ENCODE data around the gene FMN2.

The FMN2 gene

DNA sequence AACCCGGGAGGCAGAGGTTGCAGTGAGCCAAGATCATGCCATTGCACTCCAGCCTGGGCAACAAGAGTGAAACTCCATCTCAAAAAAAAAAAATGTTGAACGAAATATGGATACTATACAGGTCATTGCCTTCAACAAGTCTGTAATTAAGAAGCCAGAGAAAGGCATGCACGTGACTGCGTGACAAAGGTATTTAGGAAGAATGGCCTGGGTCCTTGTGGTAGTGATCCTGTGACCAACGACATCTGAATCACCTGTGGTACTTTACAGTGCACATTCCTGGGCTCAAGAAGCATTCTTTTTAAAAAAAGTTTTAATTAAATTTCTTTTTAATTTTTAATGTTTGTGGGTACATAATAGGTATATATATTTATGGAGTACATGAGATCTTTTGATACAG is 405.3 kb downstream of the FMN2 start:
- Mint-ChIP-seq H3K4me3 (no peak overlapping the region), H3K4me1 (peaks cover 5% of the 10 kb centered on the region), H3K27ac (no peak overlapping the region), H3K36me3 (ENCODE audit: low read depth) (no peaks in the 10 kb centered on the region), H3K27me3 (ENCODE audit: low read depth, poor library complexity) (peaks cover 13% of the 10 kb centered on the region), H3K9me3 (peaks cover 3% of the 10 kb centered on the region)
- TF ChIP-seq, protein P1, sequence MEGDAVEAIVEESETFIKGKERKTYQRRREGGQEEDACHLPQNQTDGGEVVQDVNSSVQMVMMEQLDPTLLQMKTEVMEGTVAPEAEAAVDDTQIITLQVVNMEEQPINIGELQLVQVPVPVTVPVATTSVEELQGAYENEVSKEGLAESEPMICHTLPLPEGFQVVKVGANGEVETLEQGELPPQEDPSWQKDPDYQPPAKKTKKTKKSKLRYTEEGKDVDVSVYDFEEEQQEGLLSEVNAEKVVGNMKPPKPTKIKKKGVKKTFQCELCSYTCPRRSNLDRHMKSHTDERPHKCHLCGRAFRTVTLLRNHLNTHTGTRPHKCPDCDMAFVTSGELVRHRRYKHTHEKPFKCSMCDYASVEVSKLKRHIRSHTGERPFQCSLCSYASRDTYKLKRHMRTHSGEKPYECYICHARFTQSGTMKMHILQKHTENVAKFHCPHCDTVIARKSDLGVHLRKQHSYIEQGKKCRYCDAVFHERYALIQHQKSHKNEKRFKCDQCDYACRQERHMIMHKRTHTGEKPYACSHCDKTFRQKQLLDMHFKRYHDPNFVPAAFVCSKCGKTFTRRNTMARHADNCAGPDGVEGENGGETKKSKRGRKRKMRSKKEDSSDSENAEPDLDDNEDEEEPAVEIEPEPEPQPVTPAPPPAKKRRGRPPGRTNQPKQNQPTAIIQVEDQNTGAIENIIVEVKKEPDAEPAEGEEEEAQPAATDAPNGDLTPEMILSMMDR (IDR thresholded peaks at IDR 0.05): no peak
- no peak for DNase-seq

DNA sequence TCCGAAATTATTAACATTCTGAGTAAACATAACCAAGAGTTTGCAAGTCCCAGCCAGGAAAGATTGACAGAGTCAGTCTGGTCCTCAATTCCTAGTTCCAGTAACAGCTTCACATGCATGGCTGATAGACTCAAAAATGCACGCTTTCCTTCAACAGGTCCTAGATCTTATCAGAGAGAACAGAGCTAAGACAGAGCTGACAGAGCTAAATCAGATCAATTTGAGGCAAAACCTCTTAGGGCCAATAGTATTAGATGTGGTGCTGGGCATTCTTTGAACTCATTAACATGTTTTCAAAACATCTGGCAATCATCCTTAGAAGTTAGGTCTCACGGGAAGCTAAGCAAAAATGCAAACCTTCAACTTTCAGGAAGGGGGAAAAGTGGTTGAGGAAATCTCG is 406.2 kb downstream of the FMN2 start:
- H3K27me3 Mint-ChIP-seq (ENCODE audit: low read depth, poor library complexity): peaks cover 6% of the 10 kb centered on the region
- H3K4me3 Mint-ChIP-seq: no peak overlapping the region
- peaks cover 3% of the 10 kb centered on the region for H3K9me3 Mint-ChIP-seq
- TF ChIP-seq, protein P1 (IDR thresholded peaks at IDR 0.05): no peak
- peaks cover 5% of the 10 kb centered on the region for H3K4me1 Mint-ChIP-seq
- no peak for DNase-seq
- H3K36me3 Mint-ChIP-seq (ENCODE audit: low read depth): no peaks in the 10 kb centered on the region
- no peak overlapping the region for H3K27ac Mint-ChIP-seq

- Mint-ChIP-seq H3K27me3 (ENCODE audit: low read depth, poor library complexity) (peaks cover 5% of the 10 kb centered on the region), H3K9me3 (peaks cover 3% of the 10 kb centered on the region), H3K36me3 (ENCODE audit: low read depth) (no peaks in the 10 kb centered on the region), H3K4me1 (peaks cover 5% of the 10 kb centered on the region), H3K4me3 (no peak overlapping the region), H3K27ac (no peak overlapping the region)
- DNase-seq: no peak
- TF ChIP-seq, protein P1 (IDR thresholded peaks at IDR 0.05): no peak
These were observed 406.7 kb downstream of the FMN2 start for GRCh38 chr1:240498335-240498734.

- H3K36me3 Mint-ChIP-seq (ENCODE audit: low read depth): no peaks in the 10 kb centered on the region
- H3K27ac Mint-ChIP-seq: no peak overlapping the region
- no peaks in the 10 kb centered on the region for H3K27me3 Mint-ChIP-seq (ENCODE audit: low read depth, poor library complexity)
- no peak for DNase-seq
- H3K4me1 Mint-ChIP-seq: peaks cover 5% of the 10 kb centered on the region
- peaks cover 2% of the 10 kb centered on the region for H3K9me3 Mint-ChIP-seq
- H3K4me3 Mint-ChIP-seq: no peak overlapping the region
- TF ChIP-seq, protein P1 (IDR thresholded peaks at IDR 0.05): no peak
These were observed 407.3 kb downstream of the FMN2 start for GRCh38 chr1:240499012-240499411.

DNA sequence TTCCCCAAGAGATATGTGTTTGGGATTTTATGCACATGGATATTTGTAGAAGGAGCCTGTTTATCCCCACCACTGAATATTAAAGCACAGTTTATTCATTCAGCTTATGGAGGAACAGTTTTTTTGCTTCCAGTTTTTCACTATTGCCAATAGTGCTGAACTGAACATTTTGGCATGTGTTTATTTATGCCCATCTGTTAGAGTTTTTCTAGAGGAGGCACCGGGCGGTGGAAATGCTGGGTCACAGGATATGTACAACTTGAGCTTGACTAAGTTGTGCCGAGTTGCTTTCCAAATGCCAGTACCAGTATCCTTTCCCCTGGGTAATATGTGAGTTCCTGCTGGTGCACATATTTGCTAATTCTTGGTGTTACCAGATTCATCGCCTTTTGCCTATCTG is 409.0 kb downstream of the FMN2 start:
- Mint-ChIP-seq H3K27ac (no peak overlapping the region), H3K4me1 (peaks cover 5% of the 10 kb centered on the region), H3K4me3 (no peak overlapping the region), H3K27me3 (ENCODE audit: low read depth, poor library complexity) (no peaks in the 10 kb centered on the region), H3K9me3 (no peaks in the 10 kb centered on the region), H3K36me3 (ENCODE audit: low read depth) (no peaks in the 10 kb centered on the region)
- TF ChIP-seq, protein P1 (IDR thresholded peaks at IDR 0.05): no peak
- DNase-seq: no peak

DNA sequence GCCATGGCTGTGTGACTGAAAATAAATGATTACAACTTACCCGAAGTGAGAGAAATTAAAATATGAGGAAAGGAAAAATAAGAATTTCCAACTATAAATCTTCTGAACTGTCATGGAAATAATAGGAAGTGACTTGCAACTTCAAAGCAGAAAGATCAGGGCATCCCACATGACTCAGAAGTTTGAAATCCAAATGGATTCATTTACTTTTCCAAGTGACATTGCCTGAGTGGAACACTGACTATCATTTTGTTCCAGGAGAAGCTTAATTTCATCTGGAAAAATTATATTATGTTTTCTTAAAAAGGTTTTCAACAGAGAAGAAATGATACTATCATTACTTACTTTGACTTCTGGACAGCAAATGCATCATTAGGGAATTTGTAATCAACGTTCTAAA is 409.4 kb downstream of the FMN2 start:
- TF ChIP-seq, protein P1 (IDR thresholded peaks at IDR 0.05): no peak
- DNase-seq: no peak
- Mint-ChIP-seq H3K4me3 (no peak overlapping the region), H3K27me3 (ENCODE audit: low read depth, poor library complexity) (no peaks in the 10 kb centered on the region), H3K36me3 (ENCODE audit: low read depth) (no peaks in the 10 kb centered on the region), H3K9me3 (no peaks in the 10 kb centered on the region), H3K27ac (no peak overlapping the region), H3K4me1 (peaks cover 5% of the 10 kb centered on the region)

All from nephron progenitor cell (in vitro differentiated cells).